EL (cell line): ENCODE measurements around the gene MRPS9.

ENCODE experiments used
- DNase-seq: peaks from one replicate; pipeline ENCODE4 v3.0.0-alpha.2; 2016

Gene MRPS9

GRCh38 chr2:105125920-105126319 is 88.1 kb downstream of the MRPS9 start:
- DNase-seq, result no peak

- DNase-seq, result no peak
Observed at GRCh38 chr2:105126336-105126735, 88.5 kb downstream of the MRPS9 start.

GRCh38 chr2:105127289-105127915 is 89.5 kb downstream of the MRPS9 start:
- DNase-seq, result no peak

GRCh38 chr2:105129722-105130232 is 91.9 kb downstream of the MRPS9 start:
- DNase-seq, result no peak

- DNase-seq, result no peak
Observed at GRCh38 chr2:105130546-105130945, 92.7 kb downstream of the MRPS9 start.

- DNase-seq, result peak; percentile 13
Observed at GRCh38 chr2:105134081-105134480, 96.2 kb downstream of the MRPS9 start.

- no peak for DNase-seq
Observed at GRCh38 chr2:105135436-105135835, 97.6 kb downstream of the MRPS9 start.

GRCh38 chr2:105136394-105136793 is 98.5 kb downstream of the MRPS9 start:
- DNase-seq, result no peak

GRCh38 chr2:105138643-105139042 is 100.8 kb downstream of the MRPS9 start:
- DNase-seq, result no peak

GRCh38 chr2:105139556-105140239 is 101.8 kb downstream of the MRPS9 start:
- DNase-seq, result peak; percentile 18

GRCh38 chr2:105140240-105140568 is 102.3 kb downstream of the MRPS9 start:
- DNase-seq, result no peak

GRCh38 chr2:105141099-105141614 is 103.3 kb downstream of the MRPS9 start:
- no peak for DNase-seq

- DNase-seq, result no peak
Observed at GRCh38 chr2:105142239-105142638, 104.4 kb downstream of the MRPS9 start.

- DNase-seq, result no peak
Observed at GRCh38 chr2:105143094-105143466, 105.2 kb downstream of the MRPS9 start.

GRCh38 chr2:105143467-105144151 is 105.7 kb downstream of the MRPS9 start:
- DNase-seq, result peak; percentile 5

GRCh38 chr2:105144152-105144940 is 106.5 kb downstream of the MRPS9 start:
- no peak for DNase-seq

- DNase-seq, result no peak
Observed at GRCh38 chr2:105144941-105145300, 107.1 kb downstream of the MRPS9 start.

GRCh38 chr2:105149272-105149671 is 111.4 kb downstream of the MRPS9 start:
- DNase-seq, result no peak
